HEK293 (cell line): Measurements from ENCODE around the gene LRRC8B.

Experiments
- FEZF1 ChIP-seq: fragments of 450-650 bp; formaldehyde crosslinking; IDR thresholded peaks from 2 replicates; pipeline ENCODE4 v1.5.1; 2016; ENCODE audit warnings: missing biosample characterization, missing genetic modification characterization
- KLF1 ChIP-seq: fragments of 450-650 bp; formaldehyde crosslinking; IDR thresholded peaks from 2 replicates; pipeline ENCODE4 v1.5.1; 2016; ENCODE audit warnings: missing biosample characterization, missing genetic modification characterization
- KLF8 ChIP-seq: fragments of 450-650 bp; formaldehyde crosslinking; IDR thresholded peaks from 2 replicates; pipeline ENCODE4 v1.5.1; 2016; ENCODE audit warnings: missing biosample characterization, missing genetic modification characterization
- OSR2 ChIP-seq: fragments of 450-650 bp; formaldehyde crosslinking; IDR thresholded peaks from 2 replicates; pipeline ENCODE4 v1.5.1; 2016; ENCODE audit warnings: missing biosample characterization, missing genetic modification characterization
- PATZ1 ChIP-seq: fragments of 450-650 bp; formaldehyde crosslinking; IDR thresholded peaks from 2 replicates; pipeline ENCODE4 v1.5.1; 2016; ENCODE audit warnings: missing biosample characterization, missing genetic modification characterization
- RBAK ChIP-seq: fragments of 450-650 bp; formaldehyde crosslinking; IDR thresholded peaks from 2 replicates; pipeline ENCODE4 v1.5.1; 2016; ENCODE audit warnings: missing biosample characterization, missing genetic modification characterization
- SP2 ChIP-seq: fragments of 450-650 bp; formaldehyde crosslinking; IDR thresholded peaks from 2 replicates; pipeline ENCODE4 v1.5.1; 2016; ENCODE audit warnings: missing biosample characterization, missing genetic modification characterization
- ZBTB26 ChIP-seq: fragments of 450-650 bp; formaldehyde crosslinking; optimal IDR thresholded peaks from 2 replicates; pipeline ENCODE3; 2016; ENCODE audit warnings: missing biosample characterization, mild to moderate bottlenecking, missing genetic modification characterization
- ZBTB49 ChIP-seq: fragments of 450-650 bp; formaldehyde crosslinking; IDR thresholded peaks from 2 replicates; pipeline ENCODE4 v1.5.1; 2016; ENCODE audit warnings: missing biosample characterization, missing genetic modification characterization, low read depth
- ZBTB6 ChIP-seq: fragments of 450-650 bp; formaldehyde crosslinking; IDR thresholded peaks from 2 replicates; pipeline ENCODE4 v1.5.1; 2017; ENCODE audit warnings: missing biosample characterization, missing genetic modification characterization
- ZNF10 ChIP-seq: fragments of 450-650 bp; formaldehyde crosslinking; IDR thresholded peaks from 2 replicates; pipeline ENCODE4 v1.5.1; 2017; ENCODE audit warnings: missing biosample characterization, missing genetic modification characterization
- ZNF148 ChIP-seq: fragments of 450-650 bp; formaldehyde crosslinking; IDR thresholded peaks from 2 replicates; pipeline ENCODE4 v1.5.0; 2017; ENCODE audit warnings: missing biosample characterization, missing genetic modification characterization, borderline replicate concordance
- ZNF175 ChIP-seq: fragments of 450-650 bp; formaldehyde crosslinking; IDR thresholded peaks from 2 replicates; pipeline ENCODE4 v1.5.1; 2016; ENCODE audit warnings: missing biosample characterization, missing genetic modification characterization
- ZNF211 ChIP-seq: fragments of 450-650 bp; formaldehyde crosslinking; IDR thresholded peaks from 2 replicates; pipeline ENCODE4 v1.5.1; 2016; ENCODE audit warnings: low read depth, missing biosample characterization, missing genetic modification characterization
- ZNF292 ChIP-seq: fragments of 450-650 bp; formaldehyde crosslinking; IDR thresholded peaks from 2 replicates; pipeline ENCODE4 v1.5.1; 2016; ENCODE audit warnings: low read depth, missing biosample characterization, missing genetic modification characterization, borderline replicate concordance
- ZNF324 ChIP-seq: fragments of 450-650 bp; formaldehyde crosslinking; IDR thresholded peaks from 2 replicates; pipeline ENCODE4 v1.5.1; 2016; ENCODE audit warnings: missing biosample characterization, missing genetic modification characterization
- ZNF366 ChIP-seq: fragments of 450-650 bp; formaldehyde crosslinking; conservative IDR thresholded peaks from 2 replicates; pipeline ENCODE4 v1.5.1; 2016; ENCODE audit warnings: missing biosample characterization, missing genetic modification characterization
- ZNF416 ChIP-seq: fragments of 450-650 bp; formaldehyde crosslinking; IDR thresholded peaks from 2 replicates; pipeline ENCODE4 v1.5.1; 2016; ENCODE audit warnings: missing biosample characterization, missing genetic modification characterization
- ZNF433 ChIP-seq: fragments of 450-650 bp; formaldehyde crosslinking; IDR thresholded peaks from 2 replicates; pipeline ENCODE4 v1.5.1; 2016; ENCODE audit warnings: missing biosample characterization, missing genetic modification characterization, low read depth
- ZNF600 ChIP-seq: fragments of 450-650 bp; formaldehyde crosslinking; IDR thresholded peaks from 2 replicates; pipeline ENCODE4 v1.5.1; 2016; ENCODE audit warnings: missing biosample characterization, missing genetic modification characterization
- ZNF621 ChIP-seq: fragments of 450-650 bp; formaldehyde crosslinking; IDR thresholded peaks from 2 replicates; pipeline ENCODE4 v1.5.1; 2017; ENCODE audit warnings: missing biosample characterization, missing genetic modification characterization
- TF ChIP-seq, protein P1 (sequence below): fragments of 450-650 bp; formaldehyde crosslinking; IDR thresholded peaks from 2 replicates; pipeline ENCODE4 v1.5.1; 2017; ENCODE audit warnings: missing biosample characterization, missing genetic modification characterization
- TF ChIP-seq, protein P2 (sequence below): fragments of 450-650 bp; formaldehyde crosslinking; IDR thresholded peaks from 2 replicates; pipeline ENCODE4 v1.5.1; 2016; ENCODE audit warnings: missing biosample characterization, missing genetic modification characterization
- TF ChIP-seq, protein P3 (sequence below): fragments of 450-650 bp; formaldehyde crosslinking; IDR thresholded peaks from 2 replicates; pipeline ENCODE4 v1.5.1; 2016; ENCODE audit warnings: missing biosample characterization, missing genetic modification characterization

Gene LRRC8B

GRCh38 chr1:89633248-89633799, 108.7 kb downstream of the LRRC8B start (continued):
- TF ChIP-seq FEZF1 (tag by site-specific recombination): no peak
- peak; percentile 51; the same call in 1 of the 2 replicates for TF ChIP-seq KLF8 (tag by site-specific recombination)
- TF ChIP-seq ZNF621 (tag by site-specific recombination): no peak
- TF ChIP-seq ZNF433 (tag by site-specific recombination): no peak
- TF ChIP-seq RBAK (tag by site-specific recombination): no peak
- TF ChIP-seq ZNF148: no peak
- peak; percentile 44; the same call in 1 of the 2 replicates for TF ChIP-seq OSR2 (tag by site-specific recombination)
- no peak for TF ChIP-seq ZBTB49 (tag by site-specific recombination)
- TF ChIP-seq ZNF211 (tag by site-specific recombination): no peak
- TF ChIP-seq, protein P1, sequence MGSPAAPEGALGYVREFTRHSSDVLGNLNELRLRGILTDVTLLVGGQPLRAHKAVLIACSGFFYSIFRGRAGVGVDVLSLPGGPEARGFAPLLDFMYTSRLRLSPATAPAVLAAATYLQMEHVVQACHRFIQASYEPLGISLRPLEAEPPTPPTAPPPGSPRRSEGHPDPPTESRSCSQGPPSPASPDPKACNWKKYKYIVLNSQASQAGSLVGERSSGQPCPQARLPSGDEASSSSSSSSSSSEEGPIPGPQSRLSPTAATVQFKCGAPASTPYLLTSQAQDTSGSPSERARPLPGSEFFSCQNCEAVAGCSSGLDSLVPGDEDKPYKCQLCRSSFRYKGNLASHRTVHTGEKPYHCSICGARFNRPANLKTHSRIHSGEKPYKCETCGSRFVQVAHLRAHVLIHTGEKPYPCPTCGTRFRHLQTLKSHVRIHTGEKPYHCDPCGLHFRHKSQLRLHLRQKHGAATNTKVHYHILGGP (tag by site-specific recombination): no peak
- 0 out of 2 replicates have a peak, but pooled peaks have one; percentile 26 for TF ChIP-seq ZNF324 (tag by site-specific recombination)
- TF ChIP-seq ZNF10 (tag by site-specific recombination): no peak
- TF ChIP-seq ZNF175 (tag by site-specific recombination): no peak
- peak; percentile 72 for TF ChIP-seq SP2 (tag by site-specific recombination)
- TF ChIP-seq KLF1: peak; percentile 32
- peak; percentile 86; the same call in 1 of the 2 replicates for TF ChIP-seq ZNF600 (tag by site-specific recombination)
- no peak for TF ChIP-seq ZNF416 (tag by site-specific recombination)
- no peak for TF ChIP-seq ZNF366
- TF ChIP-seq ZBTB6 (tag by site-specific recombination): 0 out of 2 replicates have a peak, but pooled peaks have one; percentile 20
- TF ChIP-seq, protein P2, sequence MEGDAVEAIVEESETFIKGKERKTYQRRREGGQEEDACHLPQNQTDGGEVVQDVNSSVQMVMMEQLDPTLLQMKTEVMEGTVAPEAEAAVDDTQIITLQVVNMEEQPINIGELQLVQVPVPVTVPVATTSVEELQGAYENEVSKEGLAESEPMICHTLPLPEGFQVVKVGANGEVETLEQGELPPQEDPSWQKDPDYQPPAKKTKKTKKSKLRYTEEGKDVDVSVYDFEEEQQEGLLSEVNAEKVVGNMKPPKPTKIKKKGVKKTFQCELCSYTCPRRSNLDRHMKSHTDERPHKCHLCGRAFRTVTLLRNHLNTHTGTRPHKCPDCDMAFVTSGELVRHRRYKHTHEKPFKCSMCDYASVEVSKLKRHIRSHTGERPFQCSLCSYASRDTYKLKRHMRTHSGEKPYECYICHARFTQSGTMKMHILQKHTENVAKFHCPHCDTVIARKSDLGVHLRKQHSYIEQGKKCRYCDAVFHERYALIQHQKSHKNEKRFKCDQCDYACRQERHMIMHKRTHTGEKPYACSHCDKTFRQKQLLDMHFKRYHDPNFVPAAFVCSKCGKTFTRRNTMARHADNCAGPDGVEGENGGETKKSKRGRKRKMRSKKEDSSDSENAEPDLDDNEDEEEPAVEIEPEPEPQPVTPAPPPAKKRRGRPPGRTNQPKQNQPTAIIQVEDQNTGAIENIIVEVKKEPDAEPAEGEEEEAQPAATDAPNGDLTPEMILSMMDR (tag by site-specific recombination): peak; percentile 30
- TF ChIP-seq, protein P3, sequence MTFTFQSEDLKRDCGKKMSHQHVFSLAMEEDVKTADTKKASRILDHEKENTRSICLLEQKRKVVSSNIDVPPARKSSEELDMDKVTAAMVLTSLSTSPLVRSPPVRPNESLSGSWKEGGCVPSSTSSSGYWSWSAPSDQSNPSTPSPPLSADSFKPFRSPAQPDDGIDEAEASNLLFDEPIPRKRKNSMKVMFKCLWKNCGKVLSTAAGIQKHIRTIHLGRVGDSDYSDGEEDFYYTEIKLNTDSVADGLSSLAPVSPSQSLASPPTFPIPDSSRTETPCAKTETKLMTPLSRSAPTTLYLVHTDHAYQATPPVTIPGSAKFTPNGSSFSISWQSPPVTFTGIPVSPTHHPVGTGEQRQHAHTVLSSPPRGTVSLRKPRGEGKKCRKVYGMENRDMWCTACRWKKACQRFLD (tag by site-specific recombination): no peak
- TF ChIP-seq ZBTB26 (tag by site-specific recombination): peak; percentile 98
- peak; percentile 74 for TF ChIP-seq PATZ1 (tag by site-specific recombination)
- TF ChIP-seq ZNF292 (tag by site-specific recombination): no peak
